ENCODE data around the gene NSG2.
"Not testable (repeated sequence)": the region's sequence is repeated elsewhere in the genome, so short reads cannot be mapped to it uniquely, and the experiment has no call there.

NSG2 gene

GRCh38 chr5:174063082-174063756 lies 17.7 kb downstream of the NSG2 start:
- DNase-seq, result no peak

GRCh38 chr5:174064171-174064570 lies 18.7 kb downstream of the NSG2 start:
- no peak for DNase-seq

- DNase-seq, result peak; percentile 81
These were observed 20.2 kb downstream of the NSG2 start for GRCh38 chr5:174065528-174066197.

- no peak for DNase-seq
These were observed 22.0 kb downstream of the NSG2 start for GRCh38 chr5:174067499-174067898.

GRCh38 chr5:174071484-174071883 lies 26.0 kb downstream of the NSG2 start:
- DNase-seq, result no peak

GRCh38 chr5:174073122-174073660 lies 27.7 kb downstream of the NSG2 start:
- no peak for DNase-seq

- no peak for DNase-seq
These were observed 28.9 kb downstream of the NSG2 start for GRCh38 chr5:174074369-174074768.

GRCh38 chr5:174078416-174078815 lies 32.9 kb downstream of the NSG2 start:
- DNase-seq, result no peak

GRCh38 chr5:174082286-174082685 lies 36.8 kb downstream of the NSG2 start:
- peak; percentile 98 for DNase-seq

- peak; percentile 80 for DNase-seq
These were observed 37.7 kb downstream of the NSG2 start for GRCh38 chr5:174083056-174083827.

GRCh38 chr5:174084691-174085154 lies 39.2 kb downstream of the NSG2 start:
- DNase-seq, result no peak

GRCh38 chr5:174086751-174087150 lies 41.2 kb downstream of the NSG2 start:
- DNase-seq, result no peak

GRCh38 chr5:174087783-174088182 lies 42.3 kb downstream of the NSG2 start:
- DNase-seq, result no peak

GRCh38 chr5:174090129-174090528 lies 44.6 kb downstream of the NSG2 start:
- DNase-seq, result no peak

- no peak for DNase-seq
These were observed 47.6 kb downstream of the NSG2 start for GRCh38 chr5:174093123-174093522.

- DNase-seq, result no peak
These were observed 49.5 kb downstream of the NSG2 start for GRCh38 chr5:174094857-174095606.

- DNase-seq, result no peak
These were observed 51.1 kb downstream of the NSG2 start for GRCh38 chr5:174096619-174097018.

- DNase-seq, result no peak
These were observed 52.1 kb downstream of the NSG2 start for GRCh38 chr5:174097486-174098185.

GRCh38 chr5:174098694-174099093 lies 53.2 kb downstream of the NSG2 start:
- DNase-seq, result no peak

- DNase-seq, result no peak
These were observed 55.0 kb downstream of the NSG2 start for GRCh38 chr5:174100490-174100889.

GRCh38 chr5:174101195-174101730 lies 55.8 kb downstream of the NSG2 start:
- DNase-seq, result no peak

- not testable (repeated sequence) for DNase-seq
These were observed 57.1 kb downstream of the NSG2 start for GRCh38 chr5:174102574-174102973.
